ENCODE measurements around the gene PLA2G5.

The PLA2G5 gene

GRCh38 chr1:20107351-20107750 lies 37.4 kb downstream of the PLA2G5 start:
- no peak overlapping the region for H3K4me3 ChIP-seq (ENCODE audit: low read depth, low read length)
- no peak for DNase-seq (ENCODE audit: low read depth)
- TF ChIP-seq CTCF (IDR thresholded peaks at IDR 0.05; ENCODE audit: insufficient read depth, low read depth, low read length, missing control alignments): no peak

- no peak for TF ChIP-seq CTCF (IDR thresholded peaks at IDR 0.05; ENCODE audit: insufficient read depth, low read depth, low read length, missing control alignments)
Observed at GRCh38 chr1:20107796-20108195, 37.8 kb downstream of the PLA2G5 start.

GRCh38 chr1:20108366-20109123 lies 38.6 kb downstream of the PLA2G5 start:
- no peak for DNase-seq (ENCODE audit: low read depth)
- TF ChIP-seq CTCF (IDR thresholded peaks at IDR 0.05; ENCODE audit: insufficient read depth, low read depth, low read length, missing control alignments): no peak
- H3K4me3 ChIP-seq (ENCODE audit: low read depth, low read length): no peak overlapping the region

More at GRCh38 chr1:20107796-20108195, 37.8 kb downstream of the PLA2G5 start:
- DNase-seq (ENCODE audit: low read depth): no peak
- no peak overlapping the region for H3K4me3 ChIP-seq (ENCODE audit: low read depth, low read length)

- H3K4me3 ChIP-seq (ENCODE audit: low read depth, low read length): no peak overlapping the region
- no peak for DNase-seq (ENCODE audit: low read depth)
- TF ChIP-seq CTCF (IDR thresholded peaks at IDR 0.05; ENCODE audit: insufficient read depth, low read depth, low read length, missing control alignments): peak; percentile 7
Observed at GRCh38 chr1:20109223-20109856, 39.3 kb downstream of the PLA2G5 start.

GRCh38 chr1:20110679-20111078 lies 40.7 kb downstream of the PLA2G5 start:
- TF ChIP-seq CTCF (IDR thresholded peaks at IDR 0.05; ENCODE audit: insufficient read depth, low read depth, low read length, missing control alignments): no peak
- no peak for DNase-seq (ENCODE audit: low read depth)
- no peak overlapping the region for H3K4me3 ChIP-seq (ENCODE audit: low read depth, low read length)

GRCh38 chr1:20111452-20111851 lies 41.5 kb downstream of the PLA2G5 start:
- no peak for DNase-seq (ENCODE audit: low read depth)
- no peak overlapping the region for H3K4me3 ChIP-seq (ENCODE audit: low read depth, low read length)
- TF ChIP-seq CTCF (IDR thresholded peaks at IDR 0.05; ENCODE audit: insufficient read depth, low read depth, low read length, missing control alignments): no peak
